GM18873 (cell line): ENCODE measurements around the gene ATOH7.
A peak's percentile ranks its signal among the peaks of the same experiment; 100 is the strongest.
"Not testable (repeated sequence)": the region's sequence is repeated elsewhere in the genome, so short reads cannot be mapped to it uniquely, and the experiment has no call there.

ENCODE experiments used
- ATAC-seq: cut with Tn5 transposase; IDR thresholded peaks from one replicate; pipeline ENCODE4 v1.9.1; 2021; ENCODE audit warnings: mild to moderate bottlenecking, moderate library complexity, moderate number of reproducible peaks; ENCODE audit not compliant: unreplicated experiment, low FRiP score

ATOH7 gene

GRCh38 chr10:68238371-68238770 is 6.5 kb upstream of the ATOH7 start:
- ATAC-seq = no peak

- ATAC-seq = no peak
Observed at GRCh38 chr10:68237173-68237572, 5.3 kb upstream of the ATOH7 start.

- ATAC-seq = no peak
Observed at GRCh38 chr10:68235581-68235980, 3.7 kb upstream of the ATOH7 start.

GRCh38 chr10:68235111-68235510 is 3.2 kb upstream of the ATOH7 start:
- ATAC-seq = no peak

- ATAC-seq = no peak
Observed at GRCh38 chr10:68233046-68233445, 1.1 kb upstream of the ATOH7 start.

- peak; percentile 61 for ATAC-seq
Observed at GRCh38 chr10:68231106-68231816, 652 bp downstream of the ATOH7 start.

GRCh38 chr10:68230268-68230667 is 1.6 kb downstream of the ATOH7 start:
- ATAC-seq = no peak

- ATAC-seq = no peak
Observed at GRCh38 chr10:68224810-68225209, 7.1 kb downstream of the ATOH7 start.

GRCh38 chr10:68223535-68224165 is 8.3 kb downstream of the ATOH7 start:
- ATAC-seq = no peak

GRCh38 chr10:68222391-68222790 is 9.5 kb downstream of the ATOH7 start:
- no peak for ATAC-seq

GRCh38 chr10:68221196-68221595 is 10.7 kb downstream of the ATOH7 start:
- ATAC-seq = no peak

GRCh38 chr10:68218786-68219185 is 13.1 kb downstream of the ATOH7 start:
- no peak for ATAC-seq

GRCh38 chr10:68212721-68213352 is 19.1 kb downstream of the ATOH7 start:
- ATAC-seq = no peak

- ATAC-seq = no peak
Observed at GRCh38 chr10:68211669-68212068, 20.2 kb downstream of the ATOH7 start.

- ATAC-seq = no peak
Observed at GRCh38 chr10:68208424-68209042, 23.4 kb downstream of the ATOH7 start.

GRCh38 chr10:68202960-68203353 is 29.0 kb downstream of the ATOH7 start:
- ATAC-seq = no peak

GRCh38 chr10:68196701-68197100 is 35.2 kb downstream of the ATOH7 start:
- ATAC-seq = no peak

GRCh38 chr10:68195776-68196175 is 36.1 kb downstream of the ATOH7 start:
- ATAC-seq = not testable (repeated sequence)

- no peak for ATAC-seq
Observed at GRCh38 chr10:68194290-68194689, 37.6 kb downstream of the ATOH7 start.

- ATAC-seq = no peak
Observed at GRCh38 chr10:68192113-68192512, 39.8 kb downstream of the ATOH7 start.

GRCh38 chr10:68188835-68189234 is 43.1 kb downstream of the ATOH7 start:
- ATAC-seq = no peak
